SK-N-SH (cell line): Measurements from ENCODE around the gene B2M. TPM values are rescaled to one million over a fixed set of nuclear protein-coding genes. Genes with fewer than 3 reads are reported as not detected.
A peak's percentile ranks its signal among the peaks of the same experiment; 100 is the strongest.
"Not testable (repeated sequence)": the region's sequence is repeated elsewhere in the genome, so short reads cannot be mapped to it uniquely, and the experiment has no call there.

ENCODE experiments used
- CTCF ChIA-PET: fragments of 300-600, 350-600 bp; formaldehyde crosslinking; extraction: SDS; loops from one replicate; lab custom pipeline; 2021; lab: Yijun Ruan, JAX
- POLR2A ChIA-PET: fragments of 350-600 bp; sonication (Branson Sonifier 250); formaldehyde crosslinking; extraction: SDS; loops from one replicate; lab custom pipeline; 2020; ENCODE audit warnings: antibody characterized with exemption, inconsistent platforms; lab: Yijun Ruan, JAX
- DNase-seq: peaks from one replicate; pipeline ENCODE4 v3.0.0; 2012
- H2AFZ ChIP-seq: fragments of 200-600 bp; sonication (generic); 2 replicates; pipeline ENCODE4 v1.8.1; 2016; ENCODE audit warnings: antibody characterized with exemption, mild to moderate bottlenecking, low read depth
- H3F3A ChIP-seq: fragments of 200-600 bp; sonication (generic); replicated peaks from 2 replicates; pipeline ENCODE3; 2016; ENCODE audit warnings: antibody characterized with exemption, mild to moderate bottlenecking; ENCODE audit not compliant: insufficient read depth
- H3K27ac ChIP-seq, 2 experiments: fragments of 200-500 bp in 1 of 2; fragments of 200-600 bp in 1 of 2; sonication (Bioruptor generic) in 1 of 2; sonication (generic), shearing (Covaris generic) in 1 of 2; 2 replicates each; pipeline versions ENCODE4 v1.5.1 to v1.6.1; 2014 to 2016; ENCODE audit warnings: low read depth in 2 of 2, inconsistent platforms in 1 of 2, low read length in 1 of 2, mild to moderate bottlenecking in 1 of 2, mixed read lengths in 1 of 2
- H3K27me3 ChIP-seq: fragments of 200-600 bp; sonication (generic), shearing (Covaris generic); 2 replicates; pipeline ENCODE4 v1.6.1; 2016; ENCODE audit warnings: mixed run types; ENCODE audit not compliant: insufficient read depth
- H3K36me3 ChIP-seq, 2 experiments: fragments of 200-500 bp in 1 of 2; fragments of 200-600 bp in 1 of 2; sonication (Bioruptor generic) in 1 of 2; sonication (generic) in 1 of 2; replicated peaks in 1 of 2; 2 replicates each; pipeline versions ENCODE3 to v1.5.1; 2014 to 2016; ENCODE audit warnings: low read length in 1 of 2, mild to moderate bottlenecking in 1 of 2; ENCODE audit not compliant: insufficient read depth in 2 of 2, control insufficient read depth in 1 of 2
- H3K4me1 ChIP-seq, 2 experiments: fragments of 200-500 bp in 1 of 2; fragments of 200-600 bp in 1 of 2; sonication (Bioruptor generic) in 1 of 2; sonication (generic), shearing (Covaris generic) in 1 of 2; 2 replicates each; pipeline versions ENCODE4 v1.5.1 to v1.6.1; 2014 to 2016; ENCODE audit warnings: low read depth in 1 of 2, low read length in 1 of 2, mixed run types in 1 of 2; ENCODE audit not compliant: insufficient read depth in 2 of 2, control insufficient read depth in 1 of 2
- H3K4me2 ChIP-seq: fragments of 200-600 bp; sonication (generic), shearing (Covaris generic); 2 replicates; pipeline ENCODE4 v1.6.1; 2017; ENCODE audit warnings: mixed run types
- H3K4me3 ChIP-seq, 2 experiments: fragments of 200-500 bp in 1 of 2; fragments of 200-600 bp in 1 of 2; sonication (Bioruptor generic) in 1 of 2; sonication (generic), shearing (Covaris generic) in 1 of 2; 2 replicates each; pipeline versions ENCODE4 v1.5.1 to v1.8.1; 2014 to 2016; ENCODE audit warnings: low read depth in 2 of 2, inconsistent platforms in 1 of 2, low read length in 1 of 2, mild to moderate bottlenecking in 1 of 2, mixed read lengths in 1 of 2, moderate library complexity in 1 of 2
- H3K79me2 ChIP-seq: fragments of 200-600 bp; sonication (generic); 2 replicates; pipeline ENCODE4 v1.8.1; 2017; ENCODE audit warnings: mild to moderate bottlenecking; ENCODE audit not compliant: insufficient read depth
- H3K9ac ChIP-seq: fragments of 200-600 bp; sonication (generic); 2 replicates; pipeline ENCODE4 v1.6.1; 2017; ENCODE audit warnings: mixed run types
- H3K9me2 ChIP-seq: fragments of 200-600 bp; sonication (generic); 2 replicates; pipeline ENCODE4 v1.6.1; 2017; ENCODE audit warnings: mixed run types
- H3K9me3 ChIP-seq: fragments of 200-600 bp; sonication (generic); 2 replicates; pipeline ENCODE4 v1.6.1; 2017; ENCODE audit warnings: mixed run types, mild to moderate bottlenecking, moderate library complexity
- H4K20me1 ChIP-seq: fragments of 200-600 bp; sonication (generic); 2 replicates; pipeline ENCODE4 v1.6.1; 2017; ENCODE audit warnings: mild to moderate bottlenecking, mixed run types; ENCODE audit not compliant: insufficient read depth
- FOXJ3 ChIP-seq: sonication (generic); formaldehyde crosslinking; IDR thresholded peaks from 2 replicates; pipeline ENCODE4 v1.5.1; 2020; ENCODE audit warnings: mild to moderate bottlenecking, missing genetic modification reagents
- FOXM1 ChIP-seq: IDR thresholded peaks from 2 replicates; pipeline ENCODE4 v1.4.0; 2012; ENCODE audit warnings: low read depth, mild to moderate bottlenecking
- GABPA ChIP-seq: IDR thresholded peaks from 2 replicates; pipeline ENCODE4 v1.4.0; 2012; ENCODE audit warnings: low read depth, mild to moderate bottlenecking
- JUND ChIP-seq: IDR thresholded peaks from 2 replicates; pipeline ENCODE4 v1.4.0; 2012
- NFIC ChIP-seq: IDR thresholded peaks from 2 replicates; pipeline ENCODE4 v1.4.0; 2012; ENCODE audit warnings: borderline replicate concordance
- NRF1 ChIP-seq: IDR thresholded peaks from 2 replicates; pipeline ENCODE4 v1.6.1; 2012; ENCODE audit warnings: low read depth, mild to moderate bottlenecking, low read length
- POLR2AphosphoS5 ChIP-seq: IDR thresholded peaks from 2 replicates; pipeline ENCODE4 v1.6.1; 2012; ENCODE audit warnings: low read depth, low read length
- RFX5 ChIP-seq: IDR thresholded peaks from 2 replicates; pipeline ENCODE4 v1.6.1; 2012; ENCODE audit warnings: mild to moderate bottlenecking, improper control_type of control experiment, low read length
- SIN3A ChIP-seq: IDR thresholded peaks from 2 replicates; pipeline ENCODE4 v1.6.1; 2012; ENCODE audit warnings: low read depth, mild to moderate bottlenecking, low read length, moderate library complexity, borderline replicate concordance
- SMC3 ChIP-seq: IDR thresholded peaks from 2 replicates; pipeline ENCODE4 v1.6.1; 2012; ENCODE audit warnings: low read depth, low read length, improper control_type of control experiment
- YY1 ChIP-seq: IDR thresholded peaks from 2 replicates; pipeline ENCODE4 v1.4.0; 2012; ENCODE audit warnings: low read depth, mild to moderate bottlenecking
- WGBS: methylation state at CpG from one replicate; pipeline ENCODE4 v1.1.6; 2017; ENCODE audit warnings: low lambda C conversion rate; 5-methylcytosine and 5-hydroxymethylcytosine counted together
- polyA plus RNA-seq, 3 experiments: library from polyadenylated mRNA; depleted of rRNA; stranded (reverse); fragments of >200 nt; gene quantifications; 2 replicates each; pipeline ENCODE4 v1.2.3, GENCODE V29; 2012
- TF ChIP-seq, protein P1 (sequence below): fragments of 150-350 bp; IDR thresholded peaks from 2 replicates; pipeline ENCODE4 v1.6.1; 2017; ENCODE audit warnings: antibody characterized with exemption, low read length, low read depth, borderline replicate concordance
- TF ChIP-seq, protein P2 (sequence below): IDR thresholded peaks from 2 replicates; pipeline ENCODE4 v1.4.0; 2012; ENCODE audit warnings: low read depth, borderline replicate concordance

The B2M gene
- polyA plus RNA-seq, 1 of the 3 experiments (the other 2 are of a cell fraction), result 1,193 TPM

GRCh38 chr15:44726568-44727484 lies 15.5 kb downstream of the B2M start (continued):
- TF ChIP-seq, protein P1, sequence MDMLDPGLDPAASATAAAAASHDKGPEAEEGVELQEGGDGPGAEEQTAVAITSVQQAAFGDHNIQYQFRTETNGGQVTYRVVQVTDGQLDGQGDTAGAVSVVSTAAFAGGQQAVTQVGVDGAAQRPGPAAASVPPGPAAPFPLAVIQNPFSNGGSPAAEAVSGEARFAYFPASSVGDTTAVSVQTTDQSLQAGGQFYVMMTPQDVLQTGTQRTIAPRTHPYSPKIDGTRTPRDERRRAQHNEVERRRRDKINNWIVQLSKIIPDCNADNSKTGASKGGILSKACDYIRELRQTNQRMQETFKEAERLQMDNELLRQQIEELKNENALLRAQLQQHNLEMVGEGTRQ, result no peak
- TF ChIP-seq JUND (peak; percentile 88), YY1 (0 out of 2 replicates have a peak, but pooled peaks have one; percentile 25), NRF1 (no peak), FOXM1 (no peak), GABPA (no peak; the same call in 1 of the 2 replicates), SIN3A (peak; percentile 51; the same call in 1 of the 2 replicates), FOXJ3 (CRISPR knock-in tag) (no peak), POLR2AphosphoS5 (peak; percentile 95), NFIC (peak; percentile 47; the same call in 1 of the 2 replicates), RFX5 (no peak)
- TF ChIP-seq, protein P2, sequence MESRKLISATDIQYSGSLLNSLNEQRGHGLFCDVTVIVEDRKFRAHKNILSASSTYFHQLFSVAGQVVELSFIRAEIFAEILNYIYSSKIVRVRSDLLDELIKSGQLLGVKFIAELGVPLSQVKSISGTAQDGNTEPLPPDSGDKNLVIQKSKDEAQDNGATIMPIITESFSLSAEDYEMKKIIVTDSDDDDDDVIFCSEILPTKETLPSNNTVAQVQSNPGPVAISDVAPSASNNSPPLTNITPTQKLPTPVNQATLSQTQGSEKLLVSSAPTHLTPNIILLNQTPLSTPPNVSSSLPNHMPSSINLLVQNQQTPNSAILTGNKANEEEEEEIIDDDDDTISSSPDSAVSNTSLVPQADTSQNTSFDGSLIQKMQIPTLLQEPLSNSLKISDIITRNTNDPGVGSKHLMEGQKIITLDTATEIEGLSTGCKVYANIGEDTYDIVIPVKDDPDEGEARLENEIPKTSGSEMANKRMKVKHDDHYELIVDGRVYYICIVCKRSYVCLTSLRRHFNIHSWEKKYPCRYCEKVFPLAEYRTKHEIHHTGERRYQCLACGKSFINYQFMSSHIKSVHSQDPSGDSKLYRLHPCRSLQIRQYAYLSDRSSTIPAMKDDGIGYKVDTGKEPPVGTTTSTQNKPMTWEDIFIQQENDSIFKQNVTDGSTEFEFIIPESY, result no peak

- TF ChIP-seq NRF1 (no peak), NFIC (no peak), SMC3 (no peak)
- H3K9me2 ChIP-seq, result no peaks in the 10 kb centered on the region
- peaks cover 5 to 11% of the 10 kb centered on the region in 2 experiments for H3K36me3 ChIP-seq
- H3K4me1 ChIP-seq, result peaks cover 6 to 17% of the 10 kb centered on the region in 2 experiments; a peak in 3 of 4 replicates
- no peaks in the 10 kb centered on the region for H4K20me1 ChIP-seq
- H3K9me3 ChIP-seq, result no peaks in the 10 kb centered on the region
- CTCF ChIA-PET, result interaction anchor here (0.9 kb wide), 1 partner anchor 10 kb away, joined by 3 read pairs; no protein-coding TSS in a partner anchor
- WGBS, result 92% methylated on average over 6 of the region's 6 CpGs
- H3K27ac ChIP-seq, result peak overlapping the region; percentile 96 to 97
- H3K9ac ChIP-seq, result peak overlapping the region; percentile 85; the same call in 1 of the 2 replicates
- peak overlapping the region; percentile 95; the same call in 1 of the 2 replicates for H3K4me2 ChIP-seq
- H3K4me3 ChIP-seq, result no peak overlapping the region
- H2AFZ ChIP-seq, result peak overlapping the region; percentile 41; the same call in 1 of the 2 replicates
- no peaks in the 10 kb centered on the region for H3K27me3 ChIP-seq
- POLR2A ChIA-PET, result interaction anchor here (1.1 to 3.0 kb wide), 2 partner anchors 14 to 16 kb away, joined by 3 to 19 read pairs; partner anchors contain the start of genes B2M and PATL2
- peaks cover 19% of the 10 kb centered on the region for H3F3A ChIP-seq
- no peak for DNase-seq
- peaks cover 14% of the 10 kb centered on the region; the same call in 1 of the 2 replicates for H3K79me2 ChIP-seq
Observed at GRCh38 chr15:44727485-44728231, 16.3 kb downstream of the B2M start.

DNA sequence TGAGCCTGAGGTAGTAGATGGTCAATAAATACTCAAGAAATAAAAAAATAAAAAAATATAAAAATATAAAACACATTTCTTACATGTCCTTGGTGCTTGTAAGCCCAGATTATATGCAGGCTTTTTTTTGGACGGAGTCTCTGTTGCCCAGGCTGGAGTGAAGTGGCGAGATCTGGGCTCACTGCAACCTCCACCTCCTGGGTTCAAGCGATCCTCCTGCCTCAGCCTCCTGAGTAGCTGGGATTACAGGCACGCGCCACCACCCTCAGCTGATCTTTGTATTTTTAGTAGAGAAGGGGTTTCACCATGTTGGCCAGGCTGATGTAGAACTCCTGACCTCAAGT lies 16.9 kb downstream of the B2M start:
- 98% methylated on average over 3 of the region's 5 CpGs for WGBS
- ChIA-PET POLR2A (interaction anchor here (1.0 to 3.0 kb wide), 8 partner anchors 10 to 903 kb away, joined by 3 to 22 read pairs (median 4); partner anchors contain the start of genes B2M, MFAP1, PATL2 and SPG11), CTCF (interaction anchor here (1.0 to 1.9 kb wide), 3 partner anchors 10 to 17 kb away, joined by 4 to 13 read pairs (median 7); partner anchors contain the start of genes B2M and PATL2)
- H3K9me2 ChIP-seq, H4K20me1 ChIP-seq, H3K9me3 ChIP-seq, H3K27me3 ChIP-seq, DNase-seq: not testable (repeated sequence)
- H3K4me3 ChIP-seq, result peak overlapping the region; percentile 73 to 94
- H3K36me3 ChIP-seq, result peaks cover 5 to 11% of the 10 kb centered on the region in 2 experiments
- H3K79me2 ChIP-seq, result peaks cover 14% of the 10 kb centered on the region; the same call in 1 of the 2 replicates
- H3K4me2 ChIP-seq, result peak overlapping the region; percentile 95
- peak overlapping the region; percentile 92 for H2AFZ ChIP-seq
- H3F3A ChIP-seq, result peaks cover 19% of the 10 kb centered on the region
- H3K9ac ChIP-seq, result peak overlapping the region; percentile 85
- H3K4me1 ChIP-seq, result peaks cover 6 to 17% of the 10 kb centered on the region in 2 experiments; a peak in 3 of 4 replicates
- H3K27ac ChIP-seq, result peak overlapping the region; percentile 96 to 97
